ENCODE data around the gene OR4K15.
"Not testable (repeated sequence)": the region's sequence is repeated elsewhere in the genome, so short reads cannot be mapped to it uniquely, and the experiment has no call there.

The OR4K15 gene

GRCh38 chr14:19975291-19975690 is at the start of gene OR4K15:
TSS of gene OR4K15 (plus strand) at chr14:19975591. CDS start at chr14:19975591, 0 bp downstream.
- no peak for DNase-seq

GRCh38 chr14:19930617-19931016 is 44.8 kb upstream of the OR4K15 start, which contains the start of gene OR4K1:
TSS of gene OR4K1 (plus strand) at chr14:19930917. CDS start at chr14:19935667, 4,750 bp downstream.
- DNase-seq, result no peak

- DNase-seq, result no peak
Observed at GRCh38 chr14:19941668-19942067, 33.7 kb upstream of the OR4K15 start.

GRCh38 chr14:19947413-19948090 is 27.8 kb upstream of the OR4K15 start:
- DNase-seq, result no peak

- no peak for DNase-seq
Observed at GRCh38 chr14:19949218-19949617, 26.2 kb upstream of the OR4K15 start.

GRCh38 chr14:19969735-19970134 is 5.7 kb upstream of the OR4K15 start:
- DNase-seq, result not testable (repeated sequence)

- no peak for DNase-seq
Observed at GRCh38 chr14:19974844-19975243, 547 bp upstream of the OR4K15 start.

GRCh38 chr14:19993438-19993837 is 18.0 kb downstream of the OR4K15 start:
- DNase-seq, result no peak

GRCh38 chr14:20001863-20002262 is 26.5 kb downstream of the OR4K15 start, which contains the start of gene OR4Q2:
TSS of gene OR4Q2 (plus strand) at chr14:20002163.
- DNase-seq, result no peak

- no peak for DNase-seq
Observed at GRCh38 chr14:20002319-20002718, 26.9 kb downstream of the OR4K15 start.

GRCh38 chr14:20008156-20008555 is 32.8 kb downstream of the OR4K15 start:
- DNase-seq, result no peak

- no peak for DNase-seq
Observed at GRCh38 chr14:20019257-20019865, 44.0 kb downstream of the OR4K15 start, which contains the start of gene OR4K14. TSS of gene OR4K14 (minus strand) at chr14:20019307. CDS start at chr14:20015193, 4,114 bp downstream.
